ENCODE results near the gene KRTAP3-3. TPM values are rescaled to one million over a fixed set of nuclear protein-coding genes. Genes with fewer than 3 reads are reported as not detected.

The KRTAP3-3 gene
- total and polyA plus RNA-seq, 2 of the 8 experiments (the other 6 are each of a cell fraction or from before 2014, with no cell fraction given) = not detected

DNA sequence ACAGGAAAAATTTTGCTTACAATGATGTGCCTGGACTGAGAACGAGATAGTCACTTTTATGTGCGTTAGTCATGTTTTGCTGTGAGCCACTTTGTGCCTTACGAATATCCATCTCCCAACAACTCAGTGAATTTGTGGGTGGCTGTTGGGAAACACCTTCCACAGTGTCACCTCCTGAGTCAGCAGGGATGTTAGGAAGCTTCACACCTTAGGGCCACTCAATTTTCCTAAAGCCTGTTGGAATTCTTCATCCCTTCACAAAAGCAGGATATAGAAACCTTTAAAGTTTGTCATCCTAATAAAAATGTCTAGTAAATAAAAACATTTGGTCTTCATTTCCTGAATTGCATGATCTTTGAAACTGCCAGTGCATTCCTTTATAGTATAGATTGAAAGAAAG, 19.2 kb upstream of the KRTAP3-3 start:
- CTCF ChIA-PET (ENCODE audit: partially characterized antibody) = interaction anchor here (1.2 to 1.3 kb wide), 2 partner anchors 49 to 309 kb away, joined by 4 to 5 read pairs; no protein-coding TSS in a partner anchor
- H4K8ac ChIP-seq (ENCODE audit: extremely low read depth, insufficient read depth, low read length) = no peak overlapping the region
- H4K91ac ChIP-seq (replicated peaks; ENCODE audit: insufficient read length, low read length) = no peak overlapping the region
- no peaks in the 10 kb centered on the region for H3K79me1 ChIP-seq (ENCODE audit: low read depth, low read length)
- no peak overlapping the region for H4K5ac ChIP-seq (ENCODE audit: insufficient read length, low read depth, low read length)
- no peak overlapping the region for H3K23ac ChIP-seq (ENCODE audit: insufficient read length)
- no peaks in the 10 kb centered on the region for H3K9me3 ChIP-seq (ENCODE audit: insufficient read depth in 2 of 2, low read depth in 1 of 2, low read length in 1 of 2)
- H3K4me2 ChIP-seq (ENCODE audit: insufficient read depth in 1 of 2, low read depth in 2 of 2, low read length in 2 of 2) = no peak overlapping the region
- no peak overlapping the region for H2AK5ac ChIP-seq (ENCODE audit: low read depth, low read length)
- H3K79me2 ChIP-seq (ENCODE audit: control insufficient read depth in 1 of 2, insufficient read depth in 2 of 2, low read length in 2 of 2) = no peaks in the 10 kb centered on the region
- TF ChIP-seq SRF (IDR thresholded peaks at IDR 0.05; ENCODE audit: low read depth, low read length) = no peak
- TF ChIP-seq EZH2 (IDR thresholded peaks at IDR 0.05; ENCODE audit: low read depth, low read length, severe bottlenecking) = no peak
- TF ChIP-seq SIX5 (IDR thresholded peaks at IDR 0.05; ENCODE audit: low read depth, low read length) = no peak
- TF ChIP-seq ASH2L (IDR thresholded peaks at IDR 0.05; ENCODE audit: low read length) = no peak
- TF ChIP-seq TEAD4 (IDR thresholded peaks at IDR 0.05; ENCODE audit: low read depth, low read length) = no peak
- no peak for TF ChIP-seq TCF12 (IDR thresholded peaks at IDR 0.05; ENCODE audit: low read depth, low read length)
- TF ChIP-seq GTF2F1 (IDR thresholded peaks at IDR 0.05; ENCODE audit: borderline replicate concordance, low read depth, low read length) = no peak
- DNase-seq (ENCODE audit: low read depth in 1 of 2, low spot score in 2 of 2) = no peak
- no peak overlapping the region for H3K56ac ChIP-seq (replicated peaks; ENCODE audit: insufficient read length, low read depth, low read length)
- no peaks in the 10 kb centered on the region for H3K23me2 ChIP-seq (ENCODE audit: low read depth, low read length)
- H2AFZ ChIP-seq (ENCODE audit: low read length) = no peak overlapping the region
- H2BK20ac ChIP-seq (ENCODE audit: low read length) = no peak overlapping the region
- POLR2A ChIA-PET (ENCODE audit: partially characterized antibody) = no interaction called here
- no peak overlapping the region for H3K18ac ChIP-seq (ENCODE audit: extremely low read depth, low read length)
- no peak overlapping the region for H3K4me3 ChIP-seq (ENCODE audit: extremely low read depth in 1 of 4, insufficient read depth in 2 of 4, low read depth in 3 of 4, low read length in 4 of 4)
- H3K4me1 ChIP-seq (replicated peaks in 1 of 4; ENCODE audit: control insufficient read depth in 3 of 4, insufficient read depth in 4 of 4, low read length in 3 of 4) = peaks cover 0 to 10% (median 6%) of the 10 kb centered on the region in 4 experiments; a peak in 6 of 7 replicates
- WGBS, 2 experiments (ENCODE audit: extremely low coverage in 1 of 2, insufficient coverage in 1 of 2, insufficient read length in 1 of 2, insufficient replicate concordance in 2 of 2, low coverage in 1 of 2, low lambda C conversion rate in 2 of 2, missing lambda C conversion rate in 1 of 2) = 72% methylated on average over 3 of the region's 3 CpGs; no CpG with 5 or more reads in 1 of the 2 experiments
- H3K14ac ChIP-seq (ENCODE audit: insufficient read length) = no peak overlapping the region
- H3K4ac ChIP-seq (replicated peaks; ENCODE audit: insufficient read length, low read depth, low read length) = no peak overlapping the region
- H2BK120ac ChIP-seq (replicated peaks; ENCODE audit: low read depth, low read length) = no peak overlapping the region
- no peak overlapping the region for H2BK5ac ChIP-seq (ENCODE audit: low read depth, low read length)
- no peaks in the 10 kb centered on the region for H3K36me3 ChIP-seq (ENCODE audit: control insufficient read depth in 2 of 4, insufficient read depth in 4 of 4, low read length in 3 of 4)
- no peaks in the 10 kb centered on the region for H3K27me3 ChIP-seq (replicated peaks in 1 of 4; ENCODE audit: control insufficient read depth in 3 of 4, extremely low read depth in 1 of 4, insufficient read depth in 3 of 4, low read length in 3 of 4)
- H3K9ac ChIP-seq (replicated peaks in 1 of 4; ENCODE audit: extremely low read depth in 1 of 4, low read depth in 3 of 4, low read length in 3 of 4) = no peak overlapping the region
- no peak overlapping the region for H3K27ac ChIP-seq (ENCODE audit: low read depth, low read length)
- H4K20me1 ChIP-seq (replicated peaks in 1 of 2; ENCODE audit: control insufficient read depth in 1 of 2, insufficient read depth in 2 of 2, low read length in 2 of 2) = no peaks in the 10 kb centered on the region
- no peak overlapping the region for H2BK15ac ChIP-seq (ENCODE audit: low read length)
- FAIRE-seq = no peak
- no peak overlapping the region for H2BK12ac ChIP-seq (ENCODE audit: low read depth, low read length)
